Breast epithelium (tissue), 4 donors: ENCODE results near the gene TMCC1. TPM values are rescaled to one million over a fixed set of nuclear protein-coding genes. Genes with fewer than 3 reads are reported as not detected.

ENCODE experiments used
- DNase-seq, 2 donors: peaks; one replicate each; pipeline ENCODE4 v3.0.0-alpha.2; 2019; ENCODE audit warnings: low spot score in 2 of 2
- H3K27ac ChIP-seq, 2 donors: fragments of 200-600 bp; sonication (generic) in 1 of 2; one replicate each; pipeline ENCODE4 v1.5.1; 2016 to 2019; ENCODE audit warnings: mild to moderate bottlenecking in 1 of 2
- H3K27me3 ChIP-seq, 2 donors: fragments of 200-600 bp; sonication (generic) in 1 of 2; one replicate each; pipeline versions ENCODE4 v1.5.1 to v1.6.0; 2017 to 2019; ENCODE audit warnings: control low read depth in 1 of 2, mild to moderate bottlenecking in 1 of 2
- H3K36me3 ChIP-seq: fragments of 200-600 bp; one replicate; pipeline ENCODE4 v1.5.1; 2019
- H3K4me1 ChIP-seq, 2 donors: fragments of 200-600 bp; sonication (generic); one replicate each; pipeline ENCODE4 v1.5.1; 2016 to 2019; ENCODE audit warnings: control low read depth in 1 of 2
- H3K4me3 ChIP-seq, 3 donors: fragments of 200-600 bp; sonication (generic); 1 replicate in 2 of 3; 2 replicates in 1 of 3; pipeline ENCODE4 v1.5.1; 2016 to 2019; ENCODE audit warnings: mild to moderate bottlenecking in 3 of 3, moderate library complexity in 2 of 3
- H3K9me3 ChIP-seq, 2 donors: fragments of 200-600 bp; sonication (generic) in 1 of 2; one replicate each; pipeline ENCODE4 v1.5.1; 2016 to 2019; ENCODE audit warnings: control low read depth in 1 of 2
- CTCF ChIP-seq, 3 donors: fragments of 450-650 bp; IDR thresholded peaks; one replicate each; pipeline ENCODE4 v1.5.1; 2016 to 2017; ENCODE audit warnings: antibody characterized with exemption in 3 of 3, mild to moderate bottlenecking in 3 of 3, moderate library complexity in 3 of 3
- POLR2A ChIP-seq: fragments of 450-650 bp; IDR thresholded peaks from one replicate; pipeline ENCODE4 v1.6.1; 2016; ENCODE audit warnings: antibody characterized with exemption, mild to moderate bottlenecking, moderate library complexity
- POLR2AphosphoS5 ChIP-seq, 3 donors: sonication (generic); formaldehyde crosslinking; IDR thresholded peaks; one replicate each; pipeline ENCODE4 v1.6.1; 2017; ENCODE audit warnings: antibody characterized with exemption in 3 of 3
- intact Hi-C: fragments of 100-400 bp; cut with DNase I; formaldehyde crosslinking; loops from one replicate; pipeline ENCODE4 v1.15.1; 2023; ENCODE audit warnings: low total_unique reads
- total RNA-seq, 3 donors: library from RNA; depleted of rRNA; stranded (reverse); fragments of >200 nt; gene quantifications; one replicate each; pipeline ENCODE4 v1.1.0, GENCODE V29; 2016

The TMCC1 gene
- total RNA-seq, 3 donors from 2014 or later, result 29.4 to 48.1 (median 29.8) TPM

DNA sequence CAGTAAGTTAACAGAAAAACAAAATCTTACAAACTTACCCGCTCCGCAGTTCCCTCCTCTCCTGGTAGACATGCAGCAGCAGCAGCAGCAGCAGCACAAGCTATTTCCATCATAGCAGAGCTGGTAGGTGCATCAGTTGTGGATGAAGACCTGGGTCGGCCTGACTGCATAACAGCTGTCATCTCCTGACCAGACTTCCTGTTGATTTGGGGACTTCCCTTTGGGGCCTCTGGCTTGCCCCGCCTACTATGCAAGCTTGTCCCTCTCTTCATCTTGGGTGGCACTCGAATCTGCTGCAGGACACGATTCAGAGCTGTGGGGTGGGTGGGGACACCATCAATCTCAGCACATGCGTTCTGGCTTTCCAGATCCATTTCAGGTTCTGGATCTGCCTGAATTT, 65.7 kb downstream of the TMCC1 start:
- Histone ChIP-seq H3K36me3 (no peaks in the 10 kb centered on the region), H3K27me3 (no peaks in the 10 kb centered on the region), H3K4me1 (no peaks in the 10 kb centered on the region), H3K9me3 (no peaks in the 10 kb centered on the region), H3K27ac (no peak overlapping the region), H3K4me3 (no peak overlapping the region)
- TF ChIP-seq CTCF (IDR thresholded peaks at IDR 0.05), result no peak
- intact Hi-C loops, result loop anchor here (2.0 kb wide), 1 partner anchor 177 kb away; no protein-coding TSS in a partner anchor
- DNase-seq, result no peak

- intact Hi-C loops, result no loop called here
- Histone ChIP-seq H3K4me1 (no peaks in the 10 kb centered on the region), H3K4me3 (no peak overlapping the region), H3K36me3 (no peaks in the 10 kb centered on the region), H3K27ac (no peak overlapping the region), H3K27me3 (no peaks in the 10 kb centered on the region), H3K9me3 (no peaks in the 10 kb centered on the region)
- TF ChIP-seq POLR2A, result no peak
- TF ChIP-seq CTCF (IDR thresholded peaks at IDR 0.05), result peak; percentile 58 to 78 (median 70)
- TF ChIP-seq POLR2AphosphoS5 (IDR thresholded peaks at IDR 0.05), result no peak
- DNase-seq, result no peak
These were observed 68.5 kb downstream of the TMCC1 start for GRCh38 chr3:129824926-129825541.

DNA sequence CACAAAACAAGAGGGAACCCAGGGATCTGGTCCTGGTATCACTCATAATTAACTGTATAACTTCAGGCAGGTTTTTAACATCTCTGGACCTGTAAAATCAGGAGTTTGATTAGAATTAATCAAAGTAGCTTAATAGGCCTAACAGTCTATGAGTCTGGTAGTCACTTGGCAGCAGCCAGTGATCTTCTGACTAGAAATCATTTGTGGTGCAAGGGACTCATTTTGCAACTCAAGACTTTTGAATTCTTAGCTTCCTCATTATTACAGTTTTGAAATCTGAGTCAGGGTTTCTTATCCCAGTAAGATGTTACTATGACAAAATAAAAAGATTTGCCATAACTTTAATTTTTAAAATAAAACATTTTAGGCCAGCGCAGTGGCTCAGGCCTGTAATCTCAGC, 70.8 kb downstream of the TMCC1 start:
- H3K36me3 ChIP-seq, result no peaks in the 10 kb centered on the region
- TF ChIP-seq CTCF (IDR thresholded peaks at IDR 0.05) (no peak), POLR2A (no peak), POLR2AphosphoS5 (IDR thresholded peaks at IDR 0.05) (no peak)
- no peak overlapping the region for H3K27ac ChIP-seq
- H3K27me3 ChIP-seq, result no peaks in the 10 kb centered on the region
- DNase-seq, result no peak
- H3K4me1 ChIP-seq, result no peaks in the 10 kb centered on the region
- H3K9me3 ChIP-seq, result no peaks in the 10 kb centered on the region
- H3K4me3 ChIP-seq, result no peak overlapping the region
- intact Hi-C loops, result no loop called here

- TF ChIP-seq POLR2A (no peak), CTCF (IDR thresholded peaks at IDR 0.05) (no peak), POLR2AphosphoS5 (IDR thresholded peaks at IDR 0.05) (no peak)
- H3K4me1 ChIP-seq, result no peaks in the 10 kb centered on the region
- H3K4me3 ChIP-seq, result no peak overlapping the region
- H3K9me3 ChIP-seq, result no peaks in the 10 kb centered on the region
- DNase-seq, result no peak
- no peak overlapping the region for H3K27ac ChIP-seq
- intact Hi-C loops, result no loop called here
- no peaks in the 10 kb centered on the region for H3K36me3 ChIP-seq
- H3K27me3 ChIP-seq, result no peaks in the 10 kb centered on the region
These were observed 71.3 kb downstream of the TMCC1 start for GRCh38 chr3:129822241-129822640.

GRCh38 chr3:129820587-129820986, 72.9 kb downstream of the TMCC1 start:
- Histone ChIP-seq H3K4me3 (no peak overlapping the region), H3K36me3 (no peaks in the 10 kb centered on the region), H3K27ac (no peak overlapping the region), H3K27me3 (no peaks in the 10 kb centered on the region), H3K4me1 (no peaks in the 10 kb centered on the region), H3K9me3 (no peaks in the 10 kb centered on the region)
- intact Hi-C loops, result no loop called here
- DNase-seq, result no peak
- no peak for TF ChIP-seq POLR2AphosphoS5 (IDR thresholded peaks at IDR 0.05)
- no peak for TF ChIP-seq POLR2A
- no peak for TF ChIP-seq CTCF (IDR thresholded peaks at IDR 0.05)
